ENCODE results near the gene GPC3. TPM values are rescaled to one million over a fixed set of nuclear protein-coding genes. Genes with fewer than 3 reads are reported as not detected.

GPC3 gene
- total RNA-seq, 1 experiment from 2014 or later: 233 TPM

DNA sequence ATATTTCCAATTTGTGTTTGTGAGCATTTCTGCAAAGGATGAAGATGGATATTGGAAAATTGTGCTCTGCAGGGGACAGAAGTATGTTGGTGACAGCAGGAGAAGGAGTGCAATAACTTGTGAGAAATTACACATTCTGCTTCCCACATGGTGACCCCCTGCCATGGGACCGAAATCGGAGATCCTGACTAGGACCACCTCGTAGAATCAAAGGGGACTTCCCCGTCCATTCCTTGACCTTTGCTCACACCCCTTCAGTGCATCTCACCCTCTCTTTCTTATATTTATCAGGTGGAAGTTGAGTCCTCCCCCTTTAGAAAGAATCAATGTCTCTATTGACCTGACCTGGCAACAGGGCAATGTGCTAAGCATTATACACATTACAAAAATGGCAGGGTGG, 451.2 kb downstream of the GPC3 start:
- POLR2A ChIA-PET: no interaction called here
- H3K9me3 Mint-ChIP-seq (ENCODE audit: unreplicated experiment): no peaks in the 10 kb centered on the region
- H3K36me3 Mint-ChIP-seq (ENCODE audit: insufficient read depth, unreplicated experiment): peaks cover 21% of the 10 kb centered on the region
- intact Hi-C loops (cut with micrococcal nuclease; ENCODE audit: unreplicated experiment): no loop called here
- Histone ChIP-seq H3K36me3 (ENCODE audit: control insufficient read depth, insufficient read depth, low read length) (peaks cover 1% of the 10 kb centered on the region), H3K9me3 (no peaks in the 10 kb centered on the region), H3K4me1 (no peaks in the 10 kb centered on the region), H3K27me3 (replicated peaks; ENCODE audit: control insufficient read depth, insufficient read depth, low read length) (no peaks in the 10 kb centered on the region), H3K4me3 (ENCODE audit: low read depth, low read length) (no peak overlapping the region)
- TF ChIP-seq, protein P1, sequence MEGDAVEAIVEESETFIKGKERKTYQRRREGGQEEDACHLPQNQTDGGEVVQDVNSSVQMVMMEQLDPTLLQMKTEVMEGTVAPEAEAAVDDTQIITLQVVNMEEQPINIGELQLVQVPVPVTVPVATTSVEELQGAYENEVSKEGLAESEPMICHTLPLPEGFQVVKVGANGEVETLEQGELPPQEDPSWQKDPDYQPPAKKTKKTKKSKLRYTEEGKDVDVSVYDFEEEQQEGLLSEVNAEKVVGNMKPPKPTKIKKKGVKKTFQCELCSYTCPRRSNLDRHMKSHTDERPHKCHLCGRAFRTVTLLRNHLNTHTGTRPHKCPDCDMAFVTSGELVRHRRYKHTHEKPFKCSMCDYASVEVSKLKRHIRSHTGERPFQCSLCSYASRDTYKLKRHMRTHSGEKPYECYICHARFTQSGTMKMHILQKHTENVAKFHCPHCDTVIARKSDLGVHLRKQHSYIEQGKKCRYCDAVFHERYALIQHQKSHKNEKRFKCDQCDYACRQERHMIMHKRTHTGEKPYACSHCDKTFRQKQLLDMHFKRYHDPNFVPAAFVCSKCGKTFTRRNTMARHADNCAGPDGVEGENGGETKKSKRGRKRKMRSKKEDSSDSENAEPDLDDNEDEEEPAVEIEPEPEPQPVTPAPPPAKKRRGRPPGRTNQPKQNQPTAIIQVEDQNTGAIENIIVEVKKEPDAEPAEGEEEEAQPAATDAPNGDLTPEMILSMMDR (IDR thresholded peaks at IDR 0.05; ENCODE audit: insufficient read depth in 1 of 2, low read depth in 1 of 2, low read length in 1 of 2, severe bottlenecking in 1 of 2, unreplicated experiment in 1 of 2): no peak
- H3K4me3 Mint-ChIP-seq (ENCODE audit: unreplicated experiment): no peak overlapping the region
- no peak overlapping the region for H3K27ac Mint-ChIP-seq (ENCODE audit: unreplicated experiment)
- CTCF ChIA-PET: no interaction called here
- no peaks in the 10 kb centered on the region for H3K4me1 Mint-ChIP-seq (ENCODE audit: low read depth, unreplicated experiment)
- no TSS peak for BruUV-seq (replicated peaks)
- no peak for DNase-seq
- no peaks in the 10 kb centered on the region for H3K27me3 Mint-ChIP-seq (ENCODE audit: insufficient read depth, unreplicated experiment)

DNA sequence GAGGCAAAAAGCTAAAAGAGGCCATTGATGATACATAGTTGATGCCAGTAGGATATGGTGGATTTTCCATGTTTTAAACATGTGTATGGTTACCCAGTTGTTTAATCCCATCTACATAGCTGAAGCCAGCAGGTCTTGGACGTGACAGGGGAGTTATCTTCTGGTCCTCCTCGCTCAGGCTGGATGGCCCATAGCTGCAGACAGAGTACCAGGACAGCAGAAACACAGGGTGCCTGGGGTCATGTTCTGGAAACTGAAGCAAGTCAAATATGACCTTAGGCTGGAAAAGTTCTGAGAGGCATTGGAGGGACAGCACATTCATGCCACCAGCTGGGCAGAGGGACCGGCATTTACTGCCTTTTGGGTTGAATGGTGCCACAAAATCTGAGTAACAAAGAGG, 452.1 kb downstream of the GPC3 start:
- no peak overlapping the region for H3K27ac Mint-ChIP-seq (ENCODE audit: unreplicated experiment)
- H3K4me3 Mint-ChIP-seq (ENCODE audit: unreplicated experiment): no peak overlapping the region
- H3K4me3 ChIP-seq (ENCODE audit: low read depth, low read length): no peak overlapping the region
- peaks cover 21% of the 10 kb centered on the region for H3K36me3 Mint-ChIP-seq (ENCODE audit: insufficient read depth, unreplicated experiment)
- BruUV-seq (replicated peaks): no TSS peak
- CTCF ChIA-PET: no interaction called here
- intact Hi-C loops (cut with micrococcal nuclease; ENCODE audit: unreplicated experiment): no loop called here
- H3K27me3 ChIP-seq (replicated peaks; ENCODE audit: control insufficient read depth, insufficient read depth, low read length): no peaks in the 10 kb centered on the region
- peaks cover 1% of the 10 kb centered on the region for H3K36me3 ChIP-seq (ENCODE audit: control insufficient read depth, insufficient read depth, low read length)
- TF ChIP-seq, protein P1 (IDR thresholded peaks at IDR 0.05; ENCODE audit: insufficient read depth in 1 of 2, low read depth in 1 of 2, low read length in 1 of 2, severe bottlenecking in 1 of 2, unreplicated experiment in 1 of 2): no peak
- H3K27me3 Mint-ChIP-seq (ENCODE audit: insufficient read depth, unreplicated experiment): no peaks in the 10 kb centered on the region
- H3K4me1 ChIP-seq: no peaks in the 10 kb centered on the region
- no peaks in the 10 kb centered on the region for H3K4me1 Mint-ChIP-seq (ENCODE audit: low read depth, unreplicated experiment)
- H3K9me3 Mint-ChIP-seq (ENCODE audit: unreplicated experiment): no peaks in the 10 kb centered on the region
- DNase-seq: no peak
- no peaks in the 10 kb centered on the region for H3K9me3 ChIP-seq
- POLR2A ChIA-PET: interaction anchor here (0.6 kb wide), 1 partner anchor 358 kb away, joined by 3 read pairs; no protein-coding TSS in a partner anchor

DNA sequence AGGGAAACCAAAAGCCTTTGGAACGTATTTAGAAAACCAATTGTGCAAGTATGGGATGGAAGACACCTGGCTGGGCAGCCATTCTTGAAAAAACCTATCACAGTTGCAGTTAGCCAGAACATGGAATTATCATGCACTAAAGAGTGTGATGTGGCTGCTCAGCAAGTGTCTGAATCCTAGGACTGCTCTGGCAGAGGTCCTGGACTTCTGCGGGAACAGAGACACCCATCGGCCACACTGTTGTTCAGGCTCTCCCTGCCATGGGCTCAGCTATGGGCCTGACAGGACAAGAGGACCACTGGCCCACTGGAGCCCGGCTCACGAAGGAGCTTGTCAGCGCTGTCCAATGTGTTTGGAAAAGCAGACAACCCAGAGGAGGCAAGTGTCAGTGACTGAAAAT, 454.4 kb downstream of the GPC3 start:
- Mint-ChIP-seq H3K36me3 (ENCODE audit: insufficient read depth, unreplicated experiment) (peaks cover 21% of the 10 kb centered on the region), H3K9me3 (ENCODE audit: unreplicated experiment) (no peaks in the 10 kb centered on the region), H3K4me1 (ENCODE audit: low read depth, unreplicated experiment) (no peaks in the 10 kb centered on the region), H3K27me3 (ENCODE audit: insufficient read depth, unreplicated experiment) (no peaks in the 10 kb centered on the region), H3K27ac (ENCODE audit: unreplicated experiment) (no peak overlapping the region), H3K4me3 (ENCODE audit: unreplicated experiment) (no peak overlapping the region)
- Histone ChIP-seq H3K36me3 (ENCODE audit: control insufficient read depth, insufficient read depth, low read length) (peaks cover 1% of the 10 kb centered on the region), H3K9me3 (no peaks in the 10 kb centered on the region), H3K4me3 (ENCODE audit: low read depth, low read length) (no peak overlapping the region), H3K27me3 (replicated peaks; ENCODE audit: control insufficient read depth, insufficient read depth, low read length) (no peaks in the 10 kb centered on the region), H3K4me1 (no peaks in the 10 kb centered on the region)
- ChIA-PET CTCF (no interaction called here), POLR2A (no interaction called here)
- intact Hi-C loops (cut with micrococcal nuclease; ENCODE audit: unreplicated experiment): no loop called here
- TF ChIP-seq, protein P1 (IDR thresholded peaks at IDR 0.05; ENCODE audit: insufficient read depth in 1 of 2, low read depth in 1 of 2, low read length in 1 of 2, severe bottlenecking in 1 of 2, unreplicated experiment in 1 of 2): no peak
- no TSS peak for BruUV-seq (replicated peaks)
- DNase-seq: no peak
